Measurements from ENCODE around the gene ZNF18. TPM values are rescaled to one million over a fixed set of nuclear protein-coding genes. Genes with fewer than 3 reads are reported as not detected.

ZNF18 gene
- total RNA-seq, 2 donors from 2014 or later: 5.5 to 6.2 TPM

DNA sequence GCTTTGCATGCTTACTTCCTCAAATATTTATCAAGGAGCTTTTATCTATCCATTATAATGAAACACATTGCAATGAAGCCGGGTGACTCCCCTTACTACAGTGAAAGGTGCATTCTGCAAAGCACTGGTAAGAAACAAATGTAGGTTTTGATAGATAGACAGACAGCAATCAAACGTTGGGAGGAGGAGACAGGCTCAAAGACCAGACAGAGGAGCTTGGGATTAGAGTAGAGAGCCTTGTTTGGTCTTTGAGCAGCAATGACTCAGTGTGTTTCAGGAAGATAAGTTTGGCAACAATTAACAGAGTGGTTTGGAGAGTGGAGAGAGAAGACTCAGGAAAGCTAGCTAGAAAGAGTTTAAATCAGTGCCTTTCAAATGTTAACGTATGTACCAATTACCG, 68.8 kb downstream of the ZNF18 start:
- intact Hi-C loops (cut with DNase I): no loop called here
- H3K27me3 ChIP-seq: no peaks in the 10 kb centered on the region
- no peak overlapping the region for H3K9ac ChIP-seq (ENCODE audit: low read depth in 2 of 2, low read length in 2 of 2)
- no peaks in the 10 kb centered on the region for H3K9me3 ChIP-seq
- no peak overlapping the region for H3K27ac ChIP-seq
- H3K36me3 ChIP-seq: no peaks in the 10 kb centered on the region
- no peaks in the 10 kb centered on the region for H3K4me1 ChIP-seq
- TF ChIP-seq, protein P1, sequence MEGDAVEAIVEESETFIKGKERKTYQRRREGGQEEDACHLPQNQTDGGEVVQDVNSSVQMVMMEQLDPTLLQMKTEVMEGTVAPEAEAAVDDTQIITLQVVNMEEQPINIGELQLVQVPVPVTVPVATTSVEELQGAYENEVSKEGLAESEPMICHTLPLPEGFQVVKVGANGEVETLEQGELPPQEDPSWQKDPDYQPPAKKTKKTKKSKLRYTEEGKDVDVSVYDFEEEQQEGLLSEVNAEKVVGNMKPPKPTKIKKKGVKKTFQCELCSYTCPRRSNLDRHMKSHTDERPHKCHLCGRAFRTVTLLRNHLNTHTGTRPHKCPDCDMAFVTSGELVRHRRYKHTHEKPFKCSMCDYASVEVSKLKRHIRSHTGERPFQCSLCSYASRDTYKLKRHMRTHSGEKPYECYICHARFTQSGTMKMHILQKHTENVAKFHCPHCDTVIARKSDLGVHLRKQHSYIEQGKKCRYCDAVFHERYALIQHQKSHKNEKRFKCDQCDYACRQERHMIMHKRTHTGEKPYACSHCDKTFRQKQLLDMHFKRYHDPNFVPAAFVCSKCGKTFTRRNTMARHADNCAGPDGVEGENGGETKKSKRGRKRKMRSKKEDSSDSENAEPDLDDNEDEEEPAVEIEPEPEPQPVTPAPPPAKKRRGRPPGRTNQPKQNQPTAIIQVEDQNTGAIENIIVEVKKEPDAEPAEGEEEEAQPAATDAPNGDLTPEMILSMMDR (IDR thresholded peaks at IDR 0.05): no peak
- no peak for DNase-seq
- no peak overlapping the region for H3K4me3 ChIP-seq

Other genes starting within 250 kb of the ZNF18 start
- 10 to 100 TPM; 25.3 to 36.0 TPM for gene MAP2K4, start 23.4 kb upstream of the ZNF18 start, total RNA-seq

All from colonic mucosa (tissue), 4 donors.